ENCODE results near the gene ACAP1.

Gene ACAP1

GRCh38 chr17:7369825-7370224 lies 33.5 kb downstream of the ACAP1 start:
- TF ChIP-seq CTCF (IDR thresholded peaks at IDR 0.05; ENCODE audit: low read length, missing control alignments): no peak
- DNase-seq (ENCODE audit: low read depth): no peak
- H3K4me3 ChIP-seq (replicated peaks; ENCODE audit: low read depth, low read length): no peak overlapping the region

GRCh38 chr17:7370853-7371252 lies 34.5 kb downstream of the ACAP1 start:
- TF ChIP-seq CTCF (IDR thresholded peaks at IDR 0.05; ENCODE audit: low read length, missing control alignments): no peak
- no peak overlapping the region for H3K4me3 ChIP-seq (replicated peaks; ENCODE audit: low read depth, low read length)
- DNase-seq (ENCODE audit: low read depth): no peak

DNA sequence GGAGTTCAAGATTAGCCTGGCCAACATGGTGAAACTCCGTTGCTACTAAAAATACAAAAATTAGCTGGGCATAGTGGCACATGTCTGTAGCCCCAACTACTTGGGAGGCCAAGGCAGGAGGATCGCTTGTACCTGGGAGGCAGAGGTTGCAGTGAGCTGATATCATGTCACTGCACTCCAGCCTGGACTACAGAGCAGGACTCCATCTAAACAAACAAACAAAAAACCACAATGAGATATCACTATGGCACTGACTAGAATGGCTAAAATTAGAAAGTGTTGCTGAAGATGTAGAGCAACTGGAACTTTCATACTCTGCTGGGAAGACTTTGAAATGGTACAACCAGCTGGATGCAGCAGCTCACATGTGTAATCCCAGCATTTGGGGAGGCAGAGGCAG lies 38.0 kb downstream of the ACAP1 start:
- DNase-seq (ENCODE audit: low read depth): no peak
- no peak for TF ChIP-seq CTCF (IDR thresholded peaks at IDR 0.05; ENCODE audit: low read length, missing control alignments)
- no peak overlapping the region for H3K4me3 ChIP-seq (replicated peaks; ENCODE audit: low read depth, low read length)

GRCh38 chr17:7379134-7379533 lies 42.8 kb downstream of the ACAP1 start:
- no peak overlapping the region for H3K4me3 ChIP-seq (replicated peaks; ENCODE audit: low read depth, low read length)
- no peak for TF ChIP-seq CTCF (IDR thresholded peaks at IDR 0.05; ENCODE audit: low read length, missing control alignments)
- no peak for DNase-seq (ENCODE audit: low read depth)

DNA sequence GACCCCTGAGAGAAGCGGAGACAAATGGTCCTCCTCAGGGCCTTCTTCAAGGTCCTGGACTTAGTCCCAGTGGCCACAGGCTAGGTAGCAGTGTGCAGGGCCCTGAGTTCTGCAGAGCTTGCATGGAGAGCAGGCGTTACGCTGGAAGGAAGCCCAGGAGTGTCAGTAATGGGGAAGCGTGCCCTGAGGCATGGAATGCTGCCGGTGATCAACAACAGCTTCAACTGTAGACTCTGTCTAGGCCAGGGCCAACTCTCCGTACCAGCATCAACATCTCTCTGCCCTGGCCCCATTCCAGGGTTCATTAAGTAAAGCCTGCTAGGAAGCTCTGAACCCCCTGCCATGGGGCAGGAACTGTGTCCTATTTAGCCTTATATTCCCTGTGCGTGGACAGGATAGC lies 44.0 kb downstream of the ACAP1 start:
- no peak for TF ChIP-seq CTCF (IDR thresholded peaks at IDR 0.05; ENCODE audit: low read length, missing control alignments)
- H3K4me3 ChIP-seq (replicated peaks; ENCODE audit: low read depth, low read length): peak overlapping the region; percentile 35
- peak; percentile 50 for DNase-seq (ENCODE audit: low read depth)

- no peak for DNase-seq (ENCODE audit: low read depth)
- TF ChIP-seq CTCF (IDR thresholded peaks at IDR 0.05; ENCODE audit: low read length, missing control alignments): no peak
- peak within 1 kb of the TSS; percentile 35 for H3K4me3 ChIP-seq (replicated peaks; ENCODE audit: low read depth, low read length)
Observed at GRCh38 chr17:7380855-7381683, 44.7 kb downstream of the ACAP1 start, which contains the start of gene TNK1. Gene TNK1 (plus strand): TSS chr17:7381089. CDS start chr17:7382927, 1,838 bp downstream.

- DNase-seq (ENCODE audit: low read depth): no peak
- TF ChIP-seq CTCF (IDR thresholded peaks at IDR 0.05; ENCODE audit: low read length, missing control alignments): no peak
- H3K4me3 ChIP-seq (replicated peaks; ENCODE audit: low read depth, low read length): no peak overlapping the region
Observed at GRCh38 chr17:7382901-7383300, 46.6 kb downstream of the ACAP1 start.
